Stimulated activated CD8-positive, alpha-beta memory T cell treated with anti-CD3 and anti-CD28 coated beads, Interleukin-7, amount 100 ng/mL, for 24 hours (primary cell): ENCODE data around the gene CMKLR1.

Experiments
- DNase-seq: peaks from one replicate; pipeline ENCODE4 v3.0.0-alpha.2; 2020; ENCODE audit warnings: low read depth

CMKLR1 gene

GRCh38 chr12:108315486-108316105 lies 23.5 kb downstream of the CMKLR1 start:
- DNase-seq = no peak

DNA sequence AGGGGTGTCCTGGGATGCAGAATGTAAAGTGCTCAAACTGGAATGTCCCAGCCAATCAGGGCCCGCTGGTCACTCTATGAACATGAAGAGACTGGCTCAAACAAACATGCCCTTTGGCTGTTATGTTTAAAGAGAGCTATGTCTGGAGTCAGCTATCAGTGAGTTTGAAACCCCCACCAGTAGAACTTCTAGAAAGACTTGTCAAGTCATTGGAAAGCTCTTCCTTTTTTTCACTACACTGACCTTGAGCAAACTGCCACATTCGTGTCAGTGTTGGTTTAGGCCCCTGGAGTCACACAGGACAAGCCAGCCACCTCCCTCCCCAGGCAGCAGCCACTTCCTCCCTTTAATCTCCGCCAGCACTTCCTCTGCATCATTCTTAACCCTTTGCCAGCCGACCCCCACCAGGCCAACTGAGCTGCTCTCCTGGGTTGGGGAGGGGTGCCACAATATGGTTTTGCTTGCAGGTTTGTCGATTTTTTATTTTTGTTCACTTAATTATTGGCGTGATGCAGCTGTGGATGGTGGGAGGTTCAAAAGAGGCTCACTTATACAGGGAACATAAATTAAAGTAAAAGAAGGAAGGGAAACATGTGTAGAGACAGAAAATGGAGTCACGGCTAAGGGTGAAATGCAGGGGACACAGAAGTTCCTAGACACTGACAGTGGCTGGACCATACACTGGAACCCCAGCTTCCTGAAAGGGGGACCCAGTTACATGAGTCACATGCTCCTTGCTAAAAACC lies 25.3 kb downstream of the CMKLR1 start:
- DNase-seq = no peak

GRCh38 chr12:108313241-108313605 lies 25.9 kb downstream of the CMKLR1 start:
- DNase-seq = no peak

DNA sequence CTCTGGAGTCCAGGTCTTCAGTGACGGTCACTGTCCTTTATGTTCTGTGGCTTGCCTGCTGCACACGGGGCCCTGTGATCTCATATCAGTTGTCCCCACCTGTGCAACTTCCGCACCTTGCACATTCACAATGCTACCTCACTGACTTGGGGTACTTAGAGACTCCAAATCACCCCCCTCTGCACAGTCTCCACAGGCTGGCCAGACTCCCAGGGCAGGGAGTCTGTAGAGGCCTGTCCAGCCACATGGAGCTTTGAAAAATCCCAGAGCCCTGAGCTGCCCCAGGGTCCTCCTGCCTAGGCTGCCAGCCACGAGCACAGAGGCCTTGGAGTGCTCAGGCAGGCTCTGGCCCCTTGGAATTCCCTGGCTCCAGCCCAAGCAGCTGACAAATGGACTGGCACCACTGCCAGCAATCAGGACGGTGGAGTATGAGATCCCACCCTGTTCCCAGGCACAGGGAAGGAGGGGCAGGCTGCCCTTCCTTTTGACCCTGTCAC lies 26.4 kb downstream of the CMKLR1 start:
- no peak for DNase-seq

GRCh38 chr12:108312073-108312659 lies 26.9 kb downstream of the CMKLR1 start:
- no peak for DNase-seq

DNA sequence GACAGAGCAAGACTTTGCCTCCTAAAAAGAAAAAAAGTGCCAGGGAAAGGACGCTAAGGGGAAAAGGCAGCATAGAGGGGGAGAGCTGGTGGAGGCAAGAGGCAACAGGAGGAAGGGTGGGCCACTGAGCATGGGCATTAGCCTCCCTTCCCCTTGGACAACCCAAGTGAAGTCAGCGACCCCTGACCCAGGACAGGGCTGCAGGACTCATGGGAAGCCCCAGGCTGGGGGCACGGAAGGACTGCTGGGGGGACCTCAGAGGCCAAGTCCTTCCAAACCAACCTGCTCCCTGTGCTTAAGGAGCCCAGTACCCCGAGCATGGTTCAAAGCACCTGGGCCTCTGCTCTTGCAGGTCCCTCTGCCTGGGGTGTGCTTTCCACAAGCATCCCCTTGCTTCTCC lies 27.5 kb downstream of the CMKLR1 start:
- DNase-seq = no peak

- no peak for DNase-seq
Observed at GRCh38 chr12:108310489-108310888, 28.6 kb downstream of the CMKLR1 start.

- DNase-seq = no peak
Observed at GRCh38 chr12:108309674-108310312, 29.3 kb downstream of the CMKLR1 start.

DNA sequence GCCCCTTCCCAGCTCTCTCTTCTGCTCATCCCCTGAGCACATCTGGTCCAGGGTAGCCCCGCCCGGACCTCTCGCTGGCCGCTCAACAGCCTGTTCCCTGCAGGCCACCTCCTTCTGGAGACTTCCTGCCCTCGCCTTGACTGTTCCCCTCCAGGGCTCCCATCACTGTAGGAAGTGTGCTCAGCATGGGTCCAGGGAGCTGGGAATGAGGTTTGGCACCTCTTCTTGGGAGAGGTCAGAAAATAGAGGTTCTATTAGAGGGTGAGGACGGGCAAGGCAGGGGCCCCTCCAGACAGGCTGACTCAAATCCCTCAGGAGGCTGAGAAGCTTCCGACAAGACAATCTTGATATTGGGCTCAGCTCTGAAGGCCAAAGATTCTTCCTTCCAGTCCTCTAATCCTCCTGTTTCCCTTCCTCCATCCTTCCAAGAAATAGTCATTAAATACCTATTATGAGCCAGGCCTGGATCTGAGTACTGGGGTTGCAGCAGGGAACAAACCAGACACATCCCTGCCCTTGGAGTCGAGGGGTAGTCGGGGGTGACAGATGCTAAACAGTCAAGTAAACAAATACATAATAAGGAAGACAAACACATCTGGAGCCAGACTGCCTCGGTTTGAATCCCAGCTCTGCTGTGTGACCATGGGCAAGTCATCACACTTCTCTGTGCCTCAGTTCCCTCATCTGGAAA lies 30.6 kb downstream of the CMKLR1 start:
- no peak for DNase-seq

DNA sequence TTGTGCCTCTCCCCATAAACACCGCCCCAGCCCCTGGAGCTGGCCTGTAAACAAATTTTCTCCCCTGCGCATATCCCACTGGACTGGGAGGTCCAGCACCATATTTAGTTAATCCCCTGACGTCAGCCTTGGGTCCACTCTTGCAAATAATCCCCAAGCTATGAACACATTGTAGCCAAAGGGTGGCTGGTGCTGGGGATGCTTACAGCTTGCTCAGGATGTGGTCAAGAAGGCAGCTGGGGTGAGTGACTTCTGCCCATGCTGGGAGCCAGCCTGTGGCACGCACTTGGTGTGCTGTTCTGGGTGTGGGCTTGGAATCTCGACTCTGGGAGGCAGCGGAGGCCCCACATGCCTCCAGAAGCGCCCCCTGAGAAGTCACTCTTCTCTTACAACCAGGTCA lies 32.1 kb downstream of the CMKLR1 start:
- DNase-seq = no peak

- no peak for DNase-seq
Observed at GRCh38 chr12:108306506-108306905, 32.6 kb downstream of the CMKLR1 start.

DNA sequence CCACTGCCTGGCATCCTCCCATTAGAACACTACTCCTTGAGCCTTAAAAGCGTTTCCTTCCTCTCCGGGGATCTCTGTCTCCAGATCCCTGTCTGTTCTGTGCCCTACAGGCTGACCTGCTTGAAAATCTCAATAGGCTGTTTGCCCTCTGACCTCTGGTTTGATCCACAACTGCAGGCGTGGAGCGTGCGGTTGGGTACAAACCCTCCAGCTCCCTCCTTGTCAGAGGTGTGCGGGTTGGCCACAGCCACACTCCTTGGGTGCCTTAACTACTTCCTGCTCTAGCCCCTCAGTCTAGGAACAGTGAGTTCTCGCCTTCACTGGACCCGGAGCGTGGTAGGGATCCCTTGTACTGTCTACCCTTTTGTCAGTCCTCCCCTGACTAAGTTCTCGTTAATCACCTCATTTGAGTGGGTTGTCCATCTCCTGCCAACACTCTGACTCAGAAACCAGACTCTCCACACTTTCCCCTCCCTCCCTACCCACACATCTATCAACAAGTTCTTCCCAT lies 33.1 kb downstream of the CMKLR1 start:
- DNase-seq = no peak

DNA sequence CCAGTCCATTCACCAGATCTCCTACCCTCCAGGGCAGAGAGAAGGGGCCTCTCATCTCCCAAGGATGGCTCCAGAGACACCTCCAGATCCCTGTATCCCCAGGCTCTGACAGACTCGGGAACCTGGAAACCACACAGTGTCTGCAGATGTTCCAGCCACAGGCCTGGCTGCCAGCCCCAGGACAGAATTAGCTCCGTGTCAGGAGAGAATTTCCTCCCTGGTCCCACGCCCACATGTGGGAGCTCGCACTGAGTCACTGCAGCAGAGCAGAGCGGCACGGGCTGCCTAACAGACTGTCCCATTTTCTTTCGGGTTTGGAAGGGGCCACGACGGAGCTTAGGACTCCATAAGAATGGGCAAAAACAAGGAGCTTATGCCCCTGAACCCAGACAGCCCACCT lies 33.6 kb downstream of the CMKLR1 start:
- DNase-seq = no peak

GRCh38 chr12:108304633-108305032 lies 34.5 kb downstream of the CMKLR1 start:
- no peak for DNase-seq

- DNase-seq = no peak
Observed at GRCh38 chr12:108303703-108304102, 35.4 kb downstream of the CMKLR1 start.

DNA sequence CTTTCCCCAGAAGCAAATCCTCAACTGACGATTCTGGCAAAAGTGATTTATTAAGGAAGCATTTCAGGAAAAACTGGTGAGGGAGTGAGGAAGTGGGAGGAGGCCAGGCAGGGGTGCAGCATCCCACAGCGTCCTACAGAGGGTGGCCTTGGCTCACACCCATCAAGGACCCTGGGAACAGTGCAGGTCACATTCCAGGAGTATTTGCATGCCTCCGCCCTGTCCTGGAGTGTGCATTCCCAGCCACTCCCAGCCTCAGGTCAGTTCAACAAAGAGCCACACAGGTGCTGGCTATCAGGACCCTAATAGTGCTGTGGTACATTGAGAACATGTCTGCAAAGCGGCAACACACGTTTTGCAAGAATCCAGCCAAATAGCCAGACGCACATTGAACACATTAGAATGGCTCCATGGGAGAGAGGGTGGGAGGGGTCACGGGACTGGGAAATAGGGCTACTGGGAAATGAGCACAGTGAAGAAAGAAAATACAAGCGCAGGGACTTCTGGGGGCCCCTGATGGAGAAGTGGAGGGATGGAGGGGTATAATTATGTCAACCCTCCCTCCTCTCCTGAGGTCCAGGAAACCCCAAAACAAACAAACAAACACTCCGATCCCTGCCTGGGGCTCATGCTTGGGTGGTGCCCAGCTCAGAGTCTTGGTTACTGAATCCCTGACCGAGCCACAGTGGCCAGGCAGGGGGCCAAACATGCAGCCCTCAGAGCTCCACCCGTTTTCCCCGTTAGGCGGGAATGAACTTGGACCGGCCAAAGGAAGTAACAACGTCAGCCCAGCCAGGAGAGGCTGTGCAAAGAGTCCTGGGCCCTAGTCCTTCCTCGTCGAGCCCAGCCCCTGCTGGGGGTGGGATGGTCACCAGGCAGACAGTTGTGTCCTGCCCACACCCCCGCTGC lies 36.5 kb downstream of the CMKLR1 start:
- DNase-seq = no peak

- no peak for DNase-seq
Observed at GRCh38 chr12:108302016-108302402, 37.1 kb downstream of the CMKLR1 start.

- DNase-seq = no peak
Observed at GRCh38 chr12:108301346-108301745, 37.8 kb downstream of the CMKLR1 start.

GRCh38 chr12:108299980-108300696 lies 39.0 kb downstream of the CMKLR1 start:
- no peak for DNase-seq

DNA sequence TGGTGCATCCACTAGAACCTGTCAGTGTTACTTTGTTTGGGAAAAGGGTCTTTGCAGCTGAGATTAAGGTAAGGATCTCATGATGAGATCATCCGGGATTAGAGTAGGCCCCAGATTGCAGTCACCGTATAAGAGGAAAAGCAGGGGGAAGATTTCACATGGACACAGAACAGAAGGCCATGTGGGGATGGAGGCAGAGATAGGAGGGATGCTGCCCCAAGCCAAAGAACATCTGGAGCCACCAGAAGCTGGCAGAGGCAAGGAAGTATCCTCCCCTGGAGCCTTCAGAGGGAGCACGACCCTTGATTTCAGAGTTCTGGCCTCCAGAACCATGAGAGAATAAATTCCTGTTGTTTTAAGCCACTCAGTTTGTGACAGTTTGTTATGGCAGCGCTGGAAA lies 39.6 kb downstream of the CMKLR1 start:
- no peak for DNase-seq
